DMS 273 treated with DMSO at 0.1 percent for 48 hours (cell line): Measurements from ENCODE around the gene RASL10A.
"Not testable (repeated sequence)": the region's sequence is repeated elsewhere in the genome, so short reads cannot be mapped to it uniquely, and the experiment has no call there.

Experiments used
- DNase-seq: peaks from one replicate; lab custom pipeline; 2025; lab: John Stamatoyannopoulos, UW

The RASL10A gene

GRCh38 chr22:29315286-29316140, at the start of gene RASL10A:
Gene RASL10A, minus strand, starts transcription at chr22:29315697. Its CDS starts 451 bp downstream, at chr22:29315246.
- no peak for DNase-seq

DNA sequence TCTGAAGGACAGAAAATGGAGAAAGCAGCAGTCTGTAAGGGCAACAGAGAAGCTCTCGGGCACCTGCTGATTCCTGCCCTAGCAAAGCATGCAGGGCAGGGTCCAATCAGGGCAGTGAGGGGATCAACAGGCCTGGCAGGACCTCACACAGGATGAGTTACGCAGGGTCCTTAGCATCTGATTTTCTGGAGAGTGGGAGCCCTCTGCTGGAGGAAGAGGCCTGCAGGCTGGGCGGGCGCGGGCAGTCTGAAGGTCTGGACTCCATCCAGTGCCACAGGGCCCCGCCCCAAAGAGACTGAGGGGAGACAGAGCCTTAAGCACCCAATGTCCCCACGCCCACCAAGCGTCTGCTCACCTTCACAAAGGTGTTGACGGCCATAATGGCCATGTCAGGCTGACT, 44.0 kb upstream of the RASL10A start:
- no peak for DNase-seq

DNA sequence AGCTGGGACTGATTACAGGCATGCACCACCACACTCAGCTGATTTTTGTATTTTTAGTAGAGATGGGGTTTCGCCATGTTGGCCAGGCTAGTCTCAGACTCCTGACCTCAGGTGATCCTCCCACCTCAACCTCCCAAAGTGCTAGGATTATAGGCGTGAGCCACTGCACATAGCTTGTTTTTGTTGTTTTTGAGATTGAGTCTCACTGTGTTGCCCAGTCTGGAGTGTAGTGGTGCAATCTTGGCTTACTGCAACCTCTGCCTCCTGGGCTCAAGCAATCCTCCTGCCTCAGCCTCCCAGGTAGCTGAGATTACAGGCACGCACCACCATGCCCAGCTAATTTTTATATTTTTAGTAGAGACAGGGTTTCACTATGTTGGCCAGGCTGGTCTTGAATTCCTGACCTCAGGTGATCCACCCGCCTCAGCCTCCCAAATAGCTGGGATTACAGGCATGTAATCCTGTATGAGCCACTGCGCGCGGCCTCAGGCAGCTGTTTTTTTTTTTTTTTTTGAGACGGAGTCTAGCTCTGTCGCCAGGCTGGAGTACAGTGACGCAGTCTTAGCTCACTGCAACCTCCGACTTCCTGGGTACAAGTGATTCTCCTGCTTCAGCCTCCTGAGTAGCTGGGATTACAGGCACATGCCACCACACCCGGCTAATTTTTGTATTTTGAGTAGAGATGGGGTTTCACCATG, 41.8 kb upstream of the RASL10A start:
- not testable (repeated sequence) for DNase-seq

DNA sequence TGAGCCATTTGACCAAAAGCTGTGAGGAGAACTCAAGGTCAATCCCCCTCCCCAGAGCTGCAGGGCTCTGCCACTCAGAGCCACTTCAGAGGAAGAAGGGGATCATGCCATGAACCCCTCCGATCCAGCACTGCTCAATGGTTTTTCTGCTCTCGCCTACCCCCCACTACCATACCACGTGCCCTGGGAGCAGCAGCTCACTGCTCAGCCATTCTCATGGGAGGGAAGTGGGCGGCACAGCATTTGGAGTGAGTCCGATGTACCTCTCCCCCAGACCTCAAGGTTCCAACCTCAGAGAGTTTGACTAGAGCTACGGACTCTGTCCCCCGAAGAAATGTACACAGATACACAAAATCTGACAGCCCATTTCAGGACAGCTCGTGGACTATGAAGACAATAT, 38.4 kb upstream of the RASL10A start:
- no peak for DNase-seq

DNA sequence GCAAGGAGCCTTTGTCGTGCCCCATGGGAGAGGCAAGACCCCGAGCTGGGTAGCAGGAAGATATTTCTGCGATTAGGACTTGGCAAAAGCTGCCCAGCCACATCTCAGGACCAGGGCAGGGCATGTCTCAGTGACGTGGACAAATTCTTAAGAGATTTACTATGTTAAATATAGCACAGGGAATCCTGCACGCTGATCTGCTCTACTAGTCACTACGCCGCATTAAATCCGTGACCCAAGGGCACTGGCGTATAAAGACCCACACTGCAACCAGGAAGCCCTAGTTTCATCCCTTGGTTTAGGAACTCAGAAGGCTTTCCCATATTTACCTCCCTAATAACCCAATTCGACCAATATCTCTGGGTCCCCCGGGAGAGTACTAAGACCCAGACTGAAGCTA, 37.8 kb upstream of the RASL10A start:
- no peak for DNase-seq

- no peak for DNase-seq
These were observed 37.3 kb upstream of the RASL10A start for GRCh38 chr22:29352778-29353177.

- DNase-seq = no peak
These were observed 36.4 kb upstream of the RASL10A start for GRCh38 chr22:29351891-29352290.

DNA sequence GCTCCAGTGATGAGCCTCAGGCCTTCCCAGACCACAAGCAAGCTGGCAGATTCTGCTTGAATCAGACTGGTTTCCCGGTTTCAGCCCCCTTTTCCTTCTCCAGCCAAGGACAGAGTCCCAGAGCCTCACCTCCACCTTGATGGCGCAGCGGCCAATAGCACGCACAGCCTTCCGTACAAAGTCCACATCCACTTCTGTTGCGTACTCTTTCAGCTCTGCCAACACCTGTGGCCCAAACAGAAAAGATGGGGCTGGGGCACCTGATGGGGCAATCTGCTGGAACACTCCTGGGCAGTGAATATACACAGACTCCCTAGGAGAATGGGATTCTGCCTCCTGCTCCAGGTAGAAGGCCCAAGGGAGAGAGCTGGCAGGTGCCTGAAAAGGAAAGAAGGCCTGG, 35.5 kb upstream of the RASL10A start:
- DNase-seq = no peak

DNA sequence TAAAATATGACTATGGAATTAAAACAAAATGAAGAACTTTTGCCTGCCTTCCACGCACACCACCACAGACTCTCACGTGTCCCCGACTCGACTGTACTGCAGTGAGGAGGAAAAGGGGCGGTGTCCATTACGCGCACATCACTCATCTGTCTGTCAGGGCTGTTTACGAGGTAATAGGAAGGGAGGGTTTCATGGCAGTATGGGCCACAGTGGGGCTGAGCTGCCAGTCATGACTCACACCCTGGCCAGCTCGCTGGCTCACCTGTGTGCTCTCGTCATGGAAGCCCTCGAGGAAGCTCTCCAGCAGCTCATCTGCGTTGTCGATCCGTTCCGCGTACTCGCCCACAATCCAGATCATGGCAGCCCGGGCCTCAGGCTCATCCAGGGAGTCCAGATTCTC, 33.5 kb upstream of the RASL10A start:
- DNase-seq = no peak

DNA sequence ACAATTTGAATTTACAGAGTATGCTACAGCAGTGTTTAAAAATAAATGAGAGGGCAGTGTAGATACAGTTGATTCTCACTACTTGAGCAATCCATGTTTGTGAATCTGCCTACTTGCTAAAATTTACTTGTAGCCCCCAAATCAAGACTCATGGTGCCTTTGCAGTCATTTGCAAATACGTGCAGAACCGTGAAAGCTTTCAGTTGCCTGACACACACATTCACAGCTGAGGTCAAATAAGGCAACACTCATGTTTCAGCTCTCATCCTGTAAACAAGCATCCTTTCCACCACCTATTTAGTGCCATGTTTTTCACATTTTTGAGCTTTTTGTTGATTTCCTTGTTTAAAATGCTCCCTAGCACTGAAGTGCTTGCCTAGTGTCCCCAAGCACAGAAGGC, 32.5 kb upstream of the RASL10A start:
- DNase-seq = no peak

- DNase-seq = peak; percentile 89
These were observed 31.2 kb upstream of the RASL10A start for GRCh38 chr22:29346659-29347058.

GRCh38 chr22:29345932-29346331, 30.4 kb upstream of the RASL10A start:
- no peak for DNase-seq

- DNase-seq = not testable (repeated sequence)
These were observed 29.4 kb upstream of the RASL10A start for GRCh38 chr22:29344889-29345288.

GRCh38 chr22:29344137-29344536, 28.6 kb upstream of the RASL10A start:
- peak; percentile 66 for DNase-seq

GRCh38 chr22:29343313-29343805, 27.9 kb upstream of the RASL10A start:
- DNase-seq = peak; percentile 99

DNA sequence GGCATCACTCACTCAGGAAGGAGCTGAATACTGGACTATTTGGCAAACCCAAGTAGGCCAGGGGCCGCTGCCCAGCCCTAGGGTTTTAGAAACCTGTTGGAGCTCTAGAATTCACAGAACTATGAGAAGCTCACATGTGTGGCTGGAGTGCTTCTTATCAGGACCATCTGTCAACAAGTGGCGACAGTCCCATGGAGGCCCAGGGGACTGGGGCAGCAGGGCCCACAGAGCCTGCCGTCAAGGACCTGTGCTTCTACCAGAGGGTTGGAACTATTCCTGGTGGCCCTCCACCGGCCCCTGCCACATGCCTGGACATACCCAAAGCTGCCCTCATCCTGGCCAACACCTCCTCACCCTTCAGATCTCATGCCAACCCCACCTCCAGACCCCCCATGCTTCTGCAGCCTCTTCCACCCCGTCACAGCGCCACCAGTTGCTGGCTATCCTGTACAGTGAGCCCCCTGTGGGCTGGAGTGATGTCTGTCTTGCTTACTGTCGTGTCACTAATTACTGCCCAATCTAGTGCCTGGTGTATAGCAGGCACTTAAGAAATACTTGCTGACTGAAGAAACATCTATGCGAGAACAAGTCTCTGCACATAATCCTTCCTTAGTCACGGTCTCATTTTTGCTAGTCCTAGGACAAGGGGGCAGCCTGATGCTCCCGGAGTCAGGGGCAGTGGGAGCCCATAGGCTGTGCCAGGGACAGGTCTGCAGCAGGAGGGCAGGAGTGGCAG, 27.2 kb upstream of the RASL10A start:
- DNase-seq = peak; percentile 54

DNA sequence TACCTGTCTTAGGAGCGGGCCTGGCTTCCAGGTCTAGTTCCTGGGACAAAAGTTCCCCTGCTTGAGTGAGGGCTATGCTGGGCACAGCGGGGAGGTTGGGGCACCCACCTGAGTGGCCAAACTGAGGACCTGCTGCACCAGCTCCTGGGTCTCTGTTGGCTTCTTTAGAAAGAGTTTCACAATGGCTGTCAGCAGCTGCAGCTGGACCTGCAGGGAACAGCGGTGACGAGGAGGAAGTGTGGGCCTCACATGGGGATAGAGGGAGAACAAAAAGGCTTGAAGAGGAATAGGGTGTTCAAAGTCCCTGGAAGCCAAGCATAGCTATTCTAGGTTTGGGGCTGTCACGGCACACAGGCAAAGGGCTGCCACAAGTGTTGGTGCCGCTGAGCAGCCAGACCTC, 26.7 kb upstream of the RASL10A start:
- DNase-seq = no peak

GRCh38 chr22:29341849-29342127, 26.3 kb upstream of the RASL10A start:
- DNase-seq = no peak

DNA sequence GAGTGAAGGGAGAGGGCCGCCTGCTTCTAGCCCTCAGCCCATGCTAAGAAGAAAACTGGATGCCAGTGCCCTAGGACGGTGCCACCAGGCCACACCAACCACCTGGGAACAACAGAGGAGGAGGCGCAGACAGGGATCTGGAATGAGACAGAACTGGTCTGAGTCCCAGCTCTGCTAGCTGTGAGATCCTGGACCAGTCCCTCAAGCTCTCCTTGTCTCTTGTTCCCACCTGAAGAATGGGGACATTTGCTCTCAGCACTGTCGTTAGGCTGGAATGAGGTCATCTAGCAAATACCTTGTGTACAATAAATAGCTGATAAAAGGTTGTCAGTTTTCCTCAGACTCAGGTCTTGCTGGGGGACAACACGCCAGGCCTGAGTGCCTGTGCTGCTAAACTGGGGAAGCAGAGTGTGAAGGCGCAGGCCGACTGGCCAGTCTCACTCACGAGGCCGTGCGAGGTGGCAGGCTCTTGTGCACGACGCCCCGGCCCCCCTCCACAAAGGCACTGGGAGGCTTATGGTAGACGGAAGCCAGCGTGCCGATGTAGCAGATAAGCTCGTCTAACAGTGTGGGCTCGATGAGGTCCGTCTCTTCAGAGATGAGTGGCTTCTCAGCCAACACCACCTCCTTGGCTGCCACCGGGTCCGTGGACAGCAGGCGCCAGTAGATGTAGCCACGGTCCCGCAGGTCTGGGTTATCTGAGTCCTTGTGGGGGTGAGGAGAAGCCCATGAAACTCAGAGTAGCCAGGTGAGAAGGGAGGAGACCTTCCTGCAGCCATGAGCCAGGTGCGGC, 25.8 kb upstream of the RASL10A start:
- no peak for DNase-seq

DNA sequence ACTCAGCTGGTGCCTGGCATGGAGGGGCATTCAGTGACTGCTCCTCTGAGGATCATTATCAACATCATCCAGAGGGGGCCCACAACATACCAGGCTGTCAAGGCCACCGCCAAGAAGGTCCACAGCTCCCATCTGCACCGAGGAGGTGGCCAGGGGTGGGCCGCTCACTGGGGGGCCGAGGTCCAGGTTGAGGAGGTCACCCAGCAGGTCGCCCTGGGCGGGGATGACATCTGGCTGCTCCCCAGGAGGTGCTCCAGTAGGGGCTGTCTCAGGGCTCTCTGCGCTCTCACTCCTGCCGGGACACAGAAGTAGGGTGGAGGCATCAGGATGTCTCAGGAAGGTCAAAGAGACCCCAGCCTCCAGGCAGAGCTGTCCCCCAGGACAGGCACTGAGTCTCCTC, 25.1 kb upstream of the RASL10A start:
- DNase-seq = no peak

DNA sequence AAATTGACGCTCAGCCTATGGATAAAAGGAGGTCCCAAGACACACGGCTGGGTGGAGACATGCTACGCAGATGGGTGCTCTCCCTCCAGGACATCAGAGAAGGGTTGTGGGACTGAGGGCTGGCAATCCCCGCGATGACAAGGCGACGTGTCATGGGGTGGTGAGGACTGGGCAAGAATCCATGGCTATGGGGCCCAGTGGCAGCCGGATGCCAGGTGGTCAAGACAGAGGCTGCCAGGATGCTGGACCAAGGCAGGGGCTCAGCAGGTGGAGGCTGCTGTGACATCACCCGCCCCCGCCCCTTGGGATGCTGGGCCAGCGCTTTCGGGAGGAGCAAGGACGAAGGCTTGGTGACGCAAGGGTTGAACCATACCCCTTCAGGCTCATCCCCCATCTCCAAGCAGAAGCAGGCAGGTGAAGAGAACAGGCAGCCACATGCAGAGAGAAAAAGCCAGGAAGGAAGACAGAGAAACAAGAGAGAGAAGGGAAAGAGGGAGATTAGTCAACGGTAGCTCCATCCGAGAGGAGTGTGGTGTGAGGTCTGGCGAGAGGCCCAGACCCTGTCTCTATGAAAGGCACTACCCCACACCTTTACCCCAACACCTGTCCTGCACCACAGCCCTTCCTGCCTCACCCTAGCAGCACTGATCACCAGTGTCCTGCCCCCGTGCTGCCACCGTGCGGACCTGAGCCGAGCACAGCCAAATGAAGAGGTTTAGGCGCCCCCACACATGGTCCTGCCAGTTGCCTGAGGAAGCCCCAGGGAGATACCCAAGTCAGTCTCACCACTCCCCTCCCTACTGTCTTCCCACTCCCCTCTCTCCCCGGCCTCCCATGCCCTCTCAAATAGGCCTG, 24.1 kb upstream of the RASL10A start:
- DNase-seq = no peak
